ENCODE data around the gene TMEM87B.

TMEM87B gene, protein sequence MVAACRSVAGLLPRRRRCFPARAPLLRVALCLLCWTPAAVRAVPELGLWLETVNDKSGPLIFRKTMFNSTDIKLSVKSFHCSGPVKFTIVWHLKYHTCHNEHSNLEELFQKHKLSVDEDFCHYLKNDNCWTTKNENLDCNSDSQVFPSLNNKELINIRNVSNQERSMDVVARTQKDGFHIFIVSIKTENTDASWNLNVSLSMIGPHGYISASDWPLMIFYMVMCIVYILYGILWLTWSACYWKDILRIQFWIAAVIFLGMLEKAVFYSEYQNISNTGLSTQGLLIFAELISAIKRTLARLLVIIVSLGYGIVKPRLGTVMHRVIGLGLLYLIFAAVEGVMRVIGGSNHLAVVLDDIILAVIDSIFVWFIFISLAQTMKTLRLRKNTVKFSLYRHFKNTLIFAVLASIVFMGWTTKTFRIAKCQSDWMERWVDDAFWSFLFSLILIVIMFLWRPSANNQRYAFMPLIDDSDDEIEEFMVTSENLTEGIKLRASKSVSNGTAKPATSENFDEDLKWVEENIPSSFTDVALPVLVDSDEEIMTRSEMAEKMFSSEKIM

DNA sequence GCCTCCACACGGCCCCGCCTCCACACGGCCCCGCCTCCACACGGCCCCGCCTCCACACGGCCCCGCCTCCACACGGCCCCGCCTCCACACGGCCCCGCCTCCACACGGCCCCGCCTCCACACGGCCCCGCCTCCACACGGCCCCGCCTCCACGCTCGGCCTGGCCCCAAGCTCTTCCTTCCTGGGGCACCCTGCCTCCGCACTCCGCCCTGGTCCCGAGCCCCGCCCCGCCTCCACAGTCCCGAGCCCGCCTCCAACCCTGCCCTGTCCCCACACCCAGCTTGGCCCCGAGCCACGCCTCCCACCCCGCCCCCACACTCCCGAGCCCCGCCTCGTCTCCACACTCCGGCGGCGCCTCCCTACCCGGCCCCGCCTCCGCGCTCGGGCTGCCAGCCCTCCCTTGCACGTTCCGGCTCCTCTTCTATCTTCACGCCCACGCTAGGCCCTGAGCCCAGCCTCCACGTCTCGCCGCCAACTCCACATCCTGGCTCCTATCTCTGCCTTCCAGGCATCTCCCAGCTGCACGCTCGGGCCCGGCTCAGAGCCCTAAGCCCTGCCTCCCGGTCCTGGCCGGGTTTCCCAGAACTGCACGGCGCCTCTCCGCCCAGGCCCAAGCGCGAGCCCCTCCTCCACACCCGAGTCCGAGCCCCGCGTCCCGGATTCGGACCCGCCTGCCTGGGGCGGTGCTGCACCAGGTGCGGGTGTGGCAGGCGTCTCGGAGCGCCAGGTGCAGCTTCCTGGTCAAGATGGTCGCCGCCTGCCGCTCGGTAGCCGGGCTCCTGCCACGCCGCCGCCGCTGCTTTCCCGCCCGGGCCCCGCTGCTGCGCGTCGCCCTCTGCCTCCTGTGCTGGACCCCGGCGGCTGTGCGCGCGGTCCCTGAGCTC is at the start of gene TMEM87B:
Gene TMEM87B (plus strand): TSS at position 423 of the 883 bp plus-strand sequence. CDS start 323 bp downstream, at position 746.
- peak; percentile 88 for DNase-seq (ENCODE audit: low spot score)

- DNase-seq (ENCODE audit: low spot score): no peak
These were observed 49.5 kb upstream of the TMEM87B start for GRCh38 chr2:112005406-112006075.

GRCh38 chr2:112006076-112006410 is 49.0 kb upstream of the TMEM87B start:
- DNase-seq (ENCODE audit: low spot score): no peak

- no peak for DNase-seq (ENCODE audit: low spot score)
These were observed 47.6 kb upstream of the TMEM87B start for GRCh38 chr2:112007493-112007892.

DNA sequence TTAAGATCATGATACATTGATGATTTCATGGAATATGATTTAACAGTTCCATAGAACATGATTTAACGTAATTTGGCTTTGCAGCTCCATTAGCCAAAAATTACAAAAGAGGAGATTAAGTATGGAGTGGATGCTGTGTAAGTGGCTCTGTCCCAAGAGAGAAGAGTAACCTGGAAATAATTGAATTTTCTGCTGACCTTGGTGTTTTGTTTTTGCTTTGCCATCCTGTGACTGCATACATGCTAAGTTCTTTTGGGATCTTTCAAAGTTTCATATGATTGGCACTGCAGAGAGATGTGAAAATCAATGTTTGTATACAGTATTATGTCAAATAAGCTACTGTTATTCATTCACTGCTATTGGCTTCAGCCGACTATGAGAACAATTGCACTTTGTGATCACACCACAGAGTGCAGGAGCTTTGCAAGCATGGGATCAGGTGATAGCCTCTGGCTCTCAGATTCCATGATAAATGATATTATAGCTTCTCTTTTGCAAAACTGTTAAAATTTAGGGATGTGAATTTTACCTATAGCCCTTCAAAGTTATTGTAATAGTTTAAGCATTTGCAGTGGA is 46.1 kb upstream of the TMEM87B start:
- DNase-seq (ENCODE audit: low spot score): no peak

DNA sequence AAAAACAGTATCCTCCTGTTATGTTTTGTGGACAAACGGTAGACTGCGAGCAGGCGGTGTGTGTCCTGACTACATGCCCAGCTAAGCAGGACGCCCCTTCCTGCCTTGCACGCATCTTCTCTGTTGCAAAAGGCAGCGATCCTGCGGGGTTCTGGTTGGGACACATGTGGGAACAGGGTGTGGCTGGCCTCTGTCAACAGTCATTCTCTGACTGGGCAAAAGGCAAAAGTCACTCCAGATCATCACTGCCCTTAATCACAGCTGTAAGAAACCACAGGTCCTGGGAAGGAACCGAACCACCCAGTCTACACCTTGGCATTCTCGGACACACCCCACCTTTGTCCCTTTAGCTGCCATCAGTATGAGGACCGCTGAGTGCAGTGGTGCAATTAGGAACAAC is 44.3 kb upstream of the TMEM87B start:
- DNase-seq (ENCODE audit: low spot score): no peak

GRCh38 chr2:112012556-112012955 is 42.5 kb upstream of the TMEM87B start:
- DNase-seq (ENCODE audit: low spot score): no peak

- DNase-seq (ENCODE audit: low spot score): no peak
These were observed 36.2 kb upstream of the TMEM87B start for GRCh38 chr2:112018846-112019245.

DNA sequence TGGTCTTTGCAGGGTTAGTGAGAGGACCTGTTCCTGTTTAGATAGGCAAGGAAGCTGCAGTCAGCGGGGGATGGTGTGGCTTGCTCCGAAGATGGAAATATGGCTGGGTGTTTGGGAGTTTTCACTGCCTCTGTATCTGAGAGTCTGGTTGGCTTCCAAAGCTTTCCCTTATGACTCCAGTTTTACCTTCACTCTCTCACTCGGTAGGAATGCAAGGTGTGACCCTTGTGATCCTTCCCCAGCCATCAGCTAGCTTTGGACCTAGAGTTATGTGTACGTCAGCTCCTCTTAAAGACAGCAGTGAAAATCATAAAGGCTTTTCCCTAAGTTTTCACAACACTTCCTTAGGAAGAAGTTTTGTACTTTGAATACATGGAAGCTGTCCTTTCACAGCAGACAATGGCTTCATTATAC is 35.5 kb upstream of the TMEM87B start:
- no peak for DNase-seq (ENCODE audit: low spot score)

DNA sequence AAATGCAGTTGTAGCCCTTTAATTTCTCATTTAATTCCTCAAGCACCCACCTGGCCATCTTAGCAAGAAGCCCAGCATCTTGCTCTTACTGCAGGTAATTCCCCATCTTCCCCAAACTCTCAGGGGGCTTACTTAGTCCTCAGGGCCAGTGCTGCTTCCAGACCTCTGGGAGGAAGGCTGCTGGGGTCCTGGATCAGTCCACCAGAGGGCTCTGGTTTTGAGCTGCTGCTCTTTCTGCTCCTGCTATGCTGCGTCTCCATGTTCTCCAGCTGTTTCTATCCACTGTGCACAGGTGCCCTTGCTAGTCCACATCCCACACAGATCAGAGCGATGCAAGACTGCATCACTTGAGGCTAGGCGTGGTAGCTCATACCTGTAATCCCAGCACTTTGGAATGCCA is 34.5 kb upstream of the TMEM87B start:
- no peak for DNase-seq (ENCODE audit: low spot score)

GRCh38 chr2:112021290-112021689 is 33.8 kb upstream of the TMEM87B start:
- DNase-seq (ENCODE audit: low spot score): no peak

GRCh38 chr2:112021781-112022231 is 33.3 kb upstream of the TMEM87B start:
- DNase-seq (ENCODE audit: low spot score): no peak

GRCh38 chr2:112023707-112024106 is 31.4 kb upstream of the TMEM87B start:
- no peak for DNase-seq (ENCODE audit: low spot score)

- DNase-seq (ENCODE audit: low spot score): no peak
These were observed 30.8 kb upstream of the TMEM87B start for GRCh38 chr2:112024231-112024630.

- DNase-seq (ENCODE audit: low spot score): no peak
These were observed 30.1 kb upstream of the TMEM87B start for GRCh38 chr2:112024896-112025491.

DNA sequence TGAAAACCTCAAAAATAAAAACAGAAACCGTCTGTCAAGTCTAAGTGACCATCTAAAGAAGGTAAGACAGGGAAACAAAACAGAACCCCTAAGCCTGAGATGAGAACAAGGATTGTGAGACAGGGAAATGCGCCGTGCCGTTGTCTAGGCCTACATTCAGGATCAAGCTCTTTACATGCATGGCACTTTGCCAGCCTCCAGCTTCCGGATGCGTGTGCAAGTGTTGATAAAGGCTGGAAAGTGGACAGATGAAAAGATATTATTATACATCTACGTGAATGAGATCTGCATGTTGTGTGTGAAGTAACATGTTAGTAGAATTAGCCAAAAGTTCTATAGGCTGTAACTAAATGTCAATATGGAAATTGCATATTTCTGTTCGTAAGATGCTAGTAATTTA is 28.6 kb upstream of the TMEM87B start:
- no peak for DNase-seq (ENCODE audit: low spot score)

GRCh38 chr2:112027767-112028166 is 27.3 kb upstream of the TMEM87B start:
- DNase-seq (ENCODE audit: low spot score): no peak

GRCh38 chr2:112029164-112029563 is 25.9 kb upstream of the TMEM87B start:
- DNase-seq (ENCODE audit: low spot score): no peak

GRCh38 chr2:112031473-112032223 is 23.4 kb upstream of the TMEM87B start:
- no peak for DNase-seq (ENCODE audit: low spot score)

DNA sequence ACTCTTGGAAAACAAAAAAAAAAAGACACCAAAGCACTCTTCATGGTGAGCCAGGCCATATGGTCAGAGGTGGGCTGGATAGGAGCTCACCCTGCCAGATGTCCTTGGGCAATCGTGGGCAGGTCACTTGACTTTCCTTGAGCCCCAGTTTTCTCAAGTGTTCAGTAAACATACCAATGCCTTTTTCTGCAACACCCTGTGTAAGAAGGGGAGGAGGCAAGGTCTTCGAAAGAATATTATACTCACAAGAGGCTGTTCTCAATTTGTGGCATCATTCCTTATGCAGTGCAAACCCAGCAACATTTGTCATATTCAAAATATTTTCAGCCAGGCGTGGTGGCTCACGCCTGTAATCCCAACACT is 22.9 kb upstream of the TMEM87B start:
- DNase-seq (ENCODE audit: low spot score): no peak
